Ovary (tissue), 9 donors: Measurements from ENCODE around the gene STAC. TPM values are rescaled to one million over a fixed set of nuclear protein-coding genes. Genes with fewer than 3 reads are reported as not detected.

Experiments used
- DNase-seq, 5 donors: peaks; one replicate each; pipeline ENCODE4 v3.0.0-alpha.2; 2019 to 2020
- H3K27ac ChIP-seq, 2 donors: fragments of 200-600 bp; one replicate each; pipeline versions ENCODE4 v1.5.1 to v1.8.0; 2019 to 2022
- H3K27me3 ChIP-seq: fragments of 200-600 bp; one replicate; pipeline ENCODE4 v1.8.0; 2022
- H3K36me3 ChIP-seq: fragments of 200-600 bp; sonication (generic); one replicate; pipeline ENCODE4 v1.5.1; 2019
- H3K4me1 ChIP-seq: one replicate; pipeline ENCODE4 v1.8.1; 2013; ENCODE audit warnings: mild to moderate bottlenecking, moderate library complexity; ENCODE audit not compliant: insufficient read depth
- H3K4me3 ChIP-seq: fragments of 200-600 bp; sonication (generic); one replicate; pipeline ENCODE4 v1.5.1; 2017
- H3K9me3 ChIP-seq, 2 donors: fragments of 200-600 bp in 1 of 2; sonication (generic) in 1 of 2; one replicate each; pipeline versions ENCODE4 v1.5.1 to v1.8.1; 2013 to 2019; ENCODE audit warnings: mild to moderate bottlenecking in 1 of 2, moderate library complexity in 1 of 2
- CTCF ChIP-seq, 3 donors: fragments of 450-650 bp in 2 of 3; fragments of 200-600 bp in 1 of 3; IDR thresholded peaks; one replicate each; pipeline versions ENCODE4 v1.5.1 to v1.8.0; 2016 to 2022; ENCODE audit warnings: antibody characterized with exemption in 3 of 3, mild to moderate bottlenecking in 1 of 3
- EP300 ChIP-seq: sonication (generic); formaldehyde crosslinking; IDR thresholded peaks from one replicate; pipeline ENCODE4 v1.6.1; 2017; ENCODE audit warnings: antibody characterized with exemption
- POLR2A ChIP-seq: fragments of 450-650 bp; IDR thresholded peaks from one replicate; pipeline ENCODE4 v1.6.1; 2017; ENCODE audit warnings: antibody characterized with exemption, mild to moderate bottlenecking, moderate library complexity
- WGBS, 3 donors: extraction: QIAGEN DNeasy Blood & Tissue Kit in 1 of 3; methylation state at CpG; one replicate each; pipeline versions ENCODE4 v1.1.5 to v1.1.7; 2013 to 2017; 5-methylcytosine and 5-hydroxymethylcytosine counted together
- intact Hi-C, 4 donors: fragments of 100-400 bp; cut with DNase I; formaldehyde crosslinking; loops; one replicate each; pipeline versions ENCODE4 v1.11.0 to v1.15.1; 2022 to 2023
- polyA plus RNA-seq, 2 donors: library from polyadenylated mRNA; stranded (reverse); fragments of 200-250 nt in 1 of 2; fragments of 350-450 nt in 1 of 2; fragmentation: Illumina TruSeq in 1 of 2; extraction: RNeasy Lipid Tissue Mini Kit (QIAGEN cat#74804) in 1 of 2; gene quantifications; one replicate each; pipeline ENCODE4 v1.2.3, GENCODE V29; 2013 to 2014
- total RNA-seq, 7 donors: library from RNA; depleted of rRNA in 2 of 7; stranded (reverse); fragments of >200 nt in 2 of 7; fragmentation: NEBNext Ultra II Directional in 3 of 7; extraction: Animal tissue kit (Norgen Biotek cat#: 25700) in 3 of 7; gene quantifications; one replicate each; pipeline versions ENCODE4 v1.1.0 to v1.2.4, GENCODE V29; 2016 to 2023
- donor health status: DM: no; HTN: no; CAD: no; lungs with moderate emphysema.
- donor health status: DM: no; HTN: no; CAD: no.
- donor health status: Bipolar disorder and iron deficiency.
- donor health status: DM: yes; HTN: yes; CAD: no.
- donor health status: DM: no; HTN: no; CAD: no.
- donor health status: DM: yes; HTN: yes; CAD: no.

STAC gene
- total and polyA plus RNA-seq, 9 donors = 0.58 to 8.4 (median 1.2) TPM

- no peak for TF ChIP-seq CTCF (IDR thresholded peaks at IDR 0.05)
- TF ChIP-seq EP300 = no peak
- TF ChIP-seq POLR2A = no peak
- DNase-seq = no peak
- Histone ChIP-seq H3K4me3 (no peak overlapping the region), H3K9me3 (no peaks in the 10 kb centered on the region), H3K4me1 (no peaks in the 10 kb centered on the region), H3K27me3 (no peaks in the 10 kb centered on the region), H3K27ac (no peak overlapping the region), H3K36me3 (no peaks in the 10 kb centered on the region)
- intact Hi-C loops = no loop called here
- WGBS, 3 donors = 58 to 72% (median 61%) methylated on average over 2 of the region's 2 CpGs
These were observed 217.1 kb downstream of the STAC start for GRCh38 chr3:36597422-36597821.
